Cardiac septum (tissue), 1 donor: ENCODE data around the gene KTI12. TPM values are rescaled to one million over a fixed set of nuclear protein-coding genes. Genes with fewer than 3 reads are reported as not detected.
"Not testable (repeated sequence)": the region's sequence is repeated elsewhere in the genome, so short reads cannot be mapped to it uniquely, and the experiment has no call there.

Experiments
- DNase-seq: peaks from one replicate; pipeline ENCODE4 v3.0.0-alpha.2; 2020; ENCODE audit warnings: low spot score
- intact Hi-C: fragments of 100-400 bp; cut with DNase I; formaldehyde crosslinking; loops from one replicate; pipeline ENCODE4 v1.14.0; 2022
- total RNA-seq: library from RNA; stranded (reverse); fragmentation: NEBNext Ultra II Directional; extraction: Animal tissue kit (Norgen Biotek cat#: 25700); gene quantifications from one replicate; pipeline ENCODE4 v1.2.1, GENCODE V29; 2021
- donor health status: DM: no; HTN: no; CAD: no.

The KTI12 gene
- total RNA-seq, 1 donor from 2014 or later, result 3.9 TPM

- intact Hi-C loops, DNase-seq: not testable (repeated sequence)
Observed at GRCh38 chr1:52045666-52046195, 12.1 kb upstream of the KTI12 start.

- intact Hi-C loops, result no loop called here
- DNase-seq, result no peak
Observed at GRCh38 chr1:52045236-52045635, 11.6 kb upstream of the KTI12 start.

- no peak for DNase-seq
- intact Hi-C loops, result no loop called here
Observed at GRCh38 chr1:52041551-52042185, 8.1 kb upstream of the KTI12 start.

GRCh38 chr1:52037909-52038308 lies 4.3 kb upstream of the KTI12 start:
- DNase-seq, result no peak
- intact Hi-C loops, result no loop called here

GRCh38 chr1:52037402-52037814 lies 3.8 kb upstream of the KTI12 start:
- intact Hi-C loops, result no loop called here
- DNase-seq, result no peak

- intact Hi-C loops, result no loop called here
- no peak for DNase-seq
Observed at GRCh38 chr1:52034050-52034384, 407 bp upstream of the KTI12 start.

GRCh38 chr1:52032785-52033131 lies 852 bp downstream of the KTI12 start:
- DNase-seq, result no peak
- intact Hi-C loops, result no loop called here

- DNase-seq, result no peak
- intact Hi-C loops, result no loop called here
Observed at GRCh38 chr1:52032124-52032784, 1.4 kb downstream of the KTI12 start.

- intact Hi-C loops, DNase-seq: not testable (repeated sequence)
Observed at GRCh38 chr1:52028839-52029238, 4.8 kb downstream of the KTI12 start.

- intact Hi-C loops, result no loop called here
- DNase-seq, result no peak
Observed at GRCh38 chr1:52028328-52028727, 5.3 kb downstream of the KTI12 start.

GRCh38 chr1:52026278-52026677 lies 7.3 kb downstream of the KTI12 start:
- intact Hi-C loops, result no loop called here

GRCh38 chr1:52022133-52022532 lies 11.5 kb downstream of the KTI12 start:
- intact Hi-C loops, result no loop called here

More at GRCh38 chr1:52026278-52026677, 7.3 kb downstream of the KTI12 start:
- DNase-seq, result no peak

GRCh38 chr1:52008071-52008809 lies 25.4 kb downstream of the KTI12 start:
- intact Hi-C loops, result no loop called here

More at GRCh38 chr1:52022133-52022532, 11.5 kb downstream of the KTI12 start:
- DNase-seq, result no peak

GRCh38 chr1:52007215-52008002 lies 26.2 kb downstream of the KTI12 start:
- intact Hi-C loops, result no loop called here
- DNase-seq, result no peak

More at GRCh38 chr1:52008071-52008809, 25.4 kb downstream of the KTI12 start:
- no peak for DNase-seq

GRCh38 chr1:52006081-52006553 lies 27.5 kb downstream of the KTI12 start:
- intact Hi-C loops, DNase-seq: not testable (repeated sequence)

GRCh38 chr1:52005548-52005947 lies 28.1 kb downstream of the KTI12 start:
- DNase-seq, intact Hi-C loops: not testable (repeated sequence)

GRCh38 chr1:52003877-52004276 lies 29.7 kb downstream of the KTI12 start:
- intact Hi-C loops, result loop anchor here (2.0 kb wide), 1 partner anchor 107 kb away; no protein-coding TSS in a partner anchor
- no peak for DNase-seq

- no peak for DNase-seq
- intact Hi-C loops, result loop anchor here (2.0 kb wide), 1 partner anchor 105 kb away; no protein-coding TSS in a partner anchor
Observed at GRCh38 chr1:52002038-52002917, 31.3 kb downstream of the KTI12 start.
